Adrenal gland (tissue), 5 donors: ENCODE data around the gene HLA-F.

ENCODE experiments used
- CTCF ChIP-seq, 6 experiments: fragments of 450-650 bp in 4 of 6; fragments of 200-600 bp in 2 of 6; sonication (generic) in 1 of 6; IDR thresholded peaks; 1 replicate in 5 of 6; 2 replicates in 1 of 6; pipeline versions ENCODE4 v1.5.1 to v1.8.0; 2016 to 2021; ENCODE audit warnings: antibody characterized with exemption in 6 of 6, mild to moderate bottlenecking in 2 of 6, moderate library complexity in 1 of 6
- POLR2A ChIP-seq, 2 donors: fragments of 450-650 bp; IDR thresholded peaks; one replicate each; pipeline ENCODE4 v1.6.1; 2017; ENCODE audit warnings: antibody characterized with exemption in 2 of 2, mild to moderate bottlenecking in 2 of 2, moderate library complexity in 1 of 2
- donor health status: DM: no; HTN: no; CAD: no.

- TF ChIP-seq CTCF (IDR thresholded peaks at IDR 0.05) (no peak), POLR2A (IDR thresholded peaks at IDR 0.05) (no peak)
These were observed 8.0 kb downstream of the HLA-F start for GRCh38 chr6:29731281-29731680.
